GM12875 (cell line): Measurements from ENCODE around the gene PTBP3.

ENCODE experiments used
- H3K4me3 ChIP-seq: one replicate; pipeline ENCODE4 v1.5.1; 2011; ENCODE audit warnings: low read depth, low read length, control low read depth
- CTCF ChIP-seq: IDR thresholded peaks from 2 replicates; pipeline ENCODE4 v1.5.1; 2011; ENCODE audit warnings: low read depth, mild to moderate bottlenecking, control low read depth, inconsistent platforms, low read length, moderate library complexity, borderline replicate concordance; ENCODE audit not compliant: insufficient read depth

Gene PTBP3, protein sequence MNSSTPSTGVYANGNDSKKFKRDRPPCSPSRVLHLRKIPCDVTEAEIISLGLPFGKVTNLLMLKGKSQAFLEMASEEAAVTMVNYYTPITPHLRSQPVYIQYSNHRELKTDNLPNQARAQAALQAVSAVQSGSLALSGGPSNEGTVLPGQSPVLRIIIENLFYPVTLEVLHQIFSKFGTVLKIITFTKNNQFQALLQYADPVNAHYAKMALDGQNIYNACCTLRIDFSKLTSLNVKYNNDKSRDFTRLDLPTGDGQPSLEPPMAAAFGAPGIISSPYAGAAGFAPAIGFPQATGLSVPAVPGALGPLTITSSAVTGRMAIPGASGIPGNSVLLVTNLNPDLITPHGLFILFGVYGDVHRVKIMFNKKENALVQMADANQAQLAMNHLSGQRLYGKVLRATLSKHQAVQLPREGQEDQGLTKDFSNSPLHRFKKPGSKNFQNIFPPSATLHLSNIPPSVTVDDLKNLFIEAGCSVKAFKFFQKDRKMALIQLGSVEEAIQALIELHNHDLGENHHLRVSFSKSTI

GRCh38 chr9:112332977-112333638 lies at the start of gene PTBP3:
TSS of gene PTBP3 (minus strand) at chr9:112333619. CDS start at chr9:112297865, 35,754 bp downstream.
- TF ChIP-seq CTCF: no peak
- peak within 1 kb of the TSS; percentile 94 for H3K4me3 ChIP-seq

DNA sequence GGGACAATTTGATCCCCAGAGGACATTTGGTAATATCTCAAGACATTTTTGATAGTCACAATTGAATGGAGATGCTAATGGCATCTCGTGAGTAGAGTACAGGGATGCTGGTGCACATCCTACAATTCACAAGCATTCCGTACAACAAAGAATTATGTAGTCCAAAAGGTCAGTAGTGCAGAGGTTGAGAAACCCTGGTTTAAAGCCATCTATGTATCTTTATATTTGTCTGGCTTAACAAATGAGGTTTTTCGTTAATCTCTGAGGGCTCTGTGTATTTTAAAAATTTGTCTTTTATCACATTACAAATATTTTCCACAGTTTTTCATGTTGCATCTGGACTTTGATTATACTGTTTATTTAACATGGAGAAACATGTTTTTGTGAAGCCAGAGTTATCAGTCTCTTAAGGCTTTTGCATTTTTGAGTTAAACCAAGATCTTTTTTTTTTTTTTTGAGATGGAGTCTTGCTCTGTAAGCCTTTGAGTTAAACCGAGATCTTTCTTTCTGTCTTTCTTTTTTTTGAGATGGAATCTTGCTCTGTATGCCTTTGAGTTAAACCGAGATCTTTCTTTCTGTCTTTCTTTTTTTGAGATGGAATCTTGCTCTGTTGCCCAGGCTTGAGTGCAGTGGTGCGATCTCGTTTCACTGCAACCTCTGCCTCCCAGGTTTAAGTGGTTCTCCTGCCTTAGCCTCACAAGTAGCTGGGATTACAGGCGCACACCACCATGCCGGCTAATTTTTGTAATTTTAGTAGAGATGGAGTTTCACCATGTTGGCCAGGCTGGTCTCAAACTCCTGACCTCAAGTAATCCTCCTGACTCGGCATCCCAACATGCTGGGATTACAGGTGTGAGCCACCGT lies 49.3 kb upstream of the PTBP3 start:
- no peak for TF ChIP-seq CTCF
- no peak overlapping the region for H3K4me3 ChIP-seq

GRCh38 chr9:112382066-112382465 lies 48.6 kb upstream of the PTBP3 start:
- H3K4me3 ChIP-seq: no peak overlapping the region
- TF ChIP-seq CTCF: no peak

DNA sequence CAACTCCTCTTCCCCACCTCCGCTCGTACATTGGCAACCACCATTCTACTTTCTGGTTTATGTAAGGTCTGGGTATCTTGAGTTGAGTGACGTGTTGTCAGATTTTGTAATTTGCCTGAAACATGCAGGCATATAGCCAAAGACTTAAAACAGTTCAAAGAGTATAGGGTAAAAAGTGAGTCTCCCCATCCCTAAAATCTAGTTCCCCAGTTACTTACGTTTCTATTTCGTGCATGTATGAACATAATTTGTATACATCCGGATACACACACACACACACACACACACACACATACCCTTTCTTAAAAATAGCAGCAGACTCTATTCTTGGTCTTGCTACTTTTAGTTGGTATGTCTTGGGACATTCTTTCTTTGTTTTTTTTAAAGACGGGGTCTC lies 47.4 kb upstream of the PTBP3 start:
- peak overlapping the region; percentile 97 for H3K4me3 ChIP-seq
- no peak for TF ChIP-seq CTCF

DNA sequence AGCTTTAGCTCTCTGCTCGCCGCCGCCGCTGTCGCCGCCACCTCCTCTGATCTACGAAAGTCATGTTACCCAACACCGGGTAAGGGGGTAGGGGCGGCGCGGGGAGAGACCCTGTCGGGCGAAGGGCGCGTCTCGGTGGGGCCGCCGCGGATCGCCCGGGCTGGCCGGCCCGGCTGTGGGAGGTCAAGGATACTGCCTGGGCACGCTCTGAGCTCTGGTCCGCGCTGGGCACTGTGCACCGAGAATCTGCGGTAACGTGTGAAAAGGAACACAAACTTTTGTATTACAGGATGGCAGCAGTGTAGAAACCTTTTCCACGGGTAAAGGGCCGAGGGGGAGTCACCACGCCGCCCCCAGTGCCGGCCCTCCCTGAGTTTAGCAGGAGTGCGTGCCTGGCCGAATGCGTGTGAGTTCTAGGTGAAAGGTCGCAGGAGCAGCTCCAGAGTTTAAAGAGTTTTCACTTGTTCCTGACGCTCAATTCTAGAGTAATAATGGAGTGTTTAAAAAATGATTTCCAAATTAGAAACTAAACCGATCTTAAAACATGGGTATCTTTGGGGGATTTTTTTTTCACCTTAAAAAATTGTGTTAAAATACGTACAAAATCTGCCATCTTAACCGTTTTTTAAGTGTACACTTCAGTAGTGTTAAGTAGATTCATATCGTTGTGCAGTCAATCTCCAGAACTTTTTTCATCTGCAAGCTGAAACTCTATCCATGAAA lies 46.8 kb upstream of the PTBP3 start, which contains the start of gene HSDL2:
Gene HSDL2, plus strand, starts transcription at position 7 of the 723 bp plus-strand sequence. Its CDS starts 56 bp downstream, at position 63.
- H3K4me3 ChIP-seq: peak within 1 kb of the TSS; percentile 97
- no peak for TF ChIP-seq CTCF
